SK-N-MC (cell line): Measurements from ENCODE around the gene SH3RF1.

ENCODE experiments used
- DNase-seq: peaks from one replicate; pipeline ENCODE4 v3.0.0-alpha.2; 2011; ENCODE audit warnings: low read depth, low spot score
- H3K27ac ChIP-seq: fragments of 200-600 bp; sonication (generic); 2 replicates; pipeline ENCODE4 v1.5.1; 2016; ENCODE audit warnings: mixed run types
- H3K36me3 ChIP-seq: fragments of 200-600 bp; sonication (generic); 2 replicates; pipeline ENCODE4 v1.6.1; 2017; ENCODE audit warnings: antibody characterized with exemption, low read length, mixed read lengths; ENCODE audit not compliant: insufficient read depth
- H3K4me3 ChIP-seq: fragments of 200-600 bp; sonication (generic); 2 replicates; pipeline ENCODE4 v1.5.1; 2016
- H3K9ac ChIP-seq: fragments of 200-600 bp; sonication (generic); 2 replicates; pipeline ENCODE4 v1.8.0; 2017; ENCODE audit warnings: mixed run types, mixed read lengths; ENCODE audit not compliant: insufficient read length
- H3K9me3 ChIP-seq: fragments of 200-600 bp; sonication (generic); 2 replicates; pipeline ENCODE4 v1.6.1; 2017; ENCODE audit warnings: low read depth, mild to moderate bottlenecking, antibody characterized with exemption, low read length, moderate library complexity, mixed read lengths
- EZH2 ChIP-seq: fragments of 200-600 bp; sonication (generic); IDR thresholded peaks from one replicate; pipeline ENCODE4 v1.6.1; 2017; ENCODE audit warnings: antibody characterized with exemption
- FOXP2 ChIP-seq: optimal IDR thresholded peaks from 2 replicates; pipeline ENCODE3; 2011; ENCODE audit warnings: mild to moderate bottlenecking, moderate library complexity; ENCODE audit not compliant: insufficient read depth; ENCODE audit errors: extremely low read length, control extremely low read depth
- POLR2AphosphoS5 ChIP-seq: IDR thresholded peaks from 2 replicates; pipeline ENCODE4 v1.6.1; 2012; ENCODE audit warnings: mild to moderate bottlenecking, low read depth, low read length, borderline replicate concordance

Gene SH3RF1

DNA sequence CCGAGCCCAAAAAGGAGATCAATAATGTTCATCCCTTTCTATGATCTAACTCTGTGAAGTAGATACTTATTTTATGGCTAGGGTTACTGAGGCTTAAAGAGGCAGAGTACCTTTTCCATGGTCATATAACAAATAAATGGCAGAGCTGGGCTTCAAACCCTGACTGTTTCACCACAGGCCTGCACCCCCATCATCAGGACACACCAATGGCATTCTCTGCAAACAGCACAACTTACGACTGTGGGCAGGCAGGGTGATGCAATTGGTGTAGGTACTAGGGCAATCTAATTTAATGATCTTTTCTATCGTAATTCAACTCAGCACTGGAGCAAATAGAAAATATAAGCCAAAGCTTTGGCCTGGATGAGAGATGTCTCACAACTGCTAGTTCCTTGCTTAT lies 141.9 kb downstream of the SH3RF1 start:
- TF ChIP-seq POLR2AphosphoS5 = no peak
- TF ChIP-seq FOXP2 = no peak
- no peak for TF ChIP-seq EZH2
- H3K9me3 ChIP-seq = no peaks in the 10 kb centered on the region
- DNase-seq = no peak
- H3K36me3 ChIP-seq = no peaks in the 10 kb centered on the region
- H3K4me3 ChIP-seq = no peak overlapping the region
- peak overlapping the region; percentile 18; the same call in 1 of the 2 replicates for H3K27ac ChIP-seq
- H3K9ac ChIP-seq = no peak overlapping the region

DNA sequence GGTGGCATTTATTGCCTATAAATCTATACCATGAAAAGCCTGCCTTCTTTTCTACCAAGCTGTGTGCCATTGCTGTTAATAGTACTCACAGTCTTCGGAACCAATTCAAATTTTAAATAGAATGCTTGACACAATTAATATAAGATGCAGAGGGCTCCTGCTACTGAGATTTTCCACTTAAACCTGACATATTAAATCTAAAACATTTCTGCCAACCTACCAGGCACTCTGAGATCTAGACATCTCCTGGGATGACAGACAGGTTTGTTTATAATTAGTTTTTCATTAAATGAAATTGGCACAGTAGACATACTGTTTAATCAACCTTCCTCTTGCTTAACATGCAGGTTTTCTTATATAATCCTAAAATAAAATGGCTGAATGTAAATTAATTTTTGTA lies 143.4 kb downstream of the SH3RF1 start:
- DNase-seq = no peak
- no peak overlapping the region for H3K9ac ChIP-seq
- no peak overlapping the region for H3K4me3 ChIP-seq
- no peaks in the 10 kb centered on the region for H3K9me3 ChIP-seq
- TF ChIP-seq EZH2 (no peak), FOXP2 (no peak), POLR2AphosphoS5 (no peak)
- no peak overlapping the region for H3K27ac ChIP-seq
- no peaks in the 10 kb centered on the region for H3K36me3 ChIP-seq

DNA sequence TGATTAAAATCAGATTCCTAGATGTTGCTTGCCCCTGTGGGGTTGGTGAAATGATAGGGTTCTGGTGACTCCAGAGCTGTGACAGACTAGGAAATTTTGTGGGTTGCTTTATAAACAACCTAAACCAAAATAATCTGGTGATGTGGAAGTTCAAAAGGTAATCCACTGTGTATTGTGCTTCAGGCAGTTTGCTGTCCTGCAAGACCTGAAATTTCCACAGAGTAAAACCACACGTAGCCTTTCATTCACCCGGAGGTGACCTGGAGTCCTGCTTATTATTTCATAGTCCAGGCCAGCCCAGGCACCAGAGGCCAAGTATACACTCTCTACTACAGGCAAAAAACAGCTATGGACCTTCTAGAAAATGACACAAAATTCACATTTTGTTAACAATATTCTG lies 146.1 kb downstream of the SH3RF1 start:
- no peak for DNase-seq
- Histone ChIP-seq H3K4me3 (no peak overlapping the region), H3K36me3 (no peaks in the 10 kb centered on the region), H3K27ac (no peak overlapping the region), H3K9me3 (no peaks in the 10 kb centered on the region), H3K9ac (no peak overlapping the region)
- no peak for TF ChIP-seq POLR2AphosphoS5
- TF ChIP-seq EZH2 = no peak
- no peak for TF ChIP-seq FOXP2

GRCh38 chr4:169122422-169122821 lies 148.3 kb downstream of the SH3RF1 start:
- Histone ChIP-seq H3K27ac (no peak overlapping the region), H3K9ac (no peak overlapping the region), H3K4me3 (no peak overlapping the region), H3K36me3 (no peaks in the 10 kb centered on the region), H3K9me3 (no peaks in the 10 kb centered on the region)
- TF ChIP-seq POLR2AphosphoS5 (no peak), FOXP2 (no peak), EZH2 (no peak)
- DNase-seq = no peak

DNA sequence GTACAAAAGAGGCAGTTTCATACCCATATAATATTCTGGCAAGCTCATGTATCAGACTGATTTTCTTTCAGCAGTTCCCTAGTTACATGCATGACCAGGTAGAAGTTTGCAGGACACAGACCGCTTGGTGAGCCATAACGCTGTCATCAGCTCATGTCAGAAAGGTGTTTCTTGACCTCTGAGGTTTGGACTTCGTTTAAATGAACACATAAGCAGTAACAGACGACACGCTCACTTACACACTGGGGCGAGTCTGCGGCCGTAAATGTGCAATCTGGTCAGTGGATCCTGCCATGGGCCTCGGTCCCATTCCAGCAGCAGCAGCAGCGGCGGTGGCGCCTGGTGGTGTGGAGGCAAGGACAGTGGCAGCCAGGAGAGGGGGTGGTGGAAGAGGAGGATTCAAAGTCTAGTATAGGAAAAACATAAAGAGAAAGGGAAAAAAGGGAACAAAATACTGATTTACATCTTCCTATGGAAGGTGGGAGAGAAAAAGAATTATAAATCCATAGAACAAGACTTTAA lies 148.8 kb downstream of the SH3RF1 start:
- Histone ChIP-seq H3K4me3 (no peak overlapping the region), H3K9me3 (no peaks in the 10 kb centered on the region), H3K36me3 (0 out of 2 replicates have a peak, but pooled peaks cover 2% of the 10 kb centered on the region), H3K27ac (no peak overlapping the region), H3K9ac (no peak overlapping the region)
- TF ChIP-seq POLR2AphosphoS5 (no peak), FOXP2 (no peak), EZH2 (no peak)
- DNase-seq = no peak

DNA sequence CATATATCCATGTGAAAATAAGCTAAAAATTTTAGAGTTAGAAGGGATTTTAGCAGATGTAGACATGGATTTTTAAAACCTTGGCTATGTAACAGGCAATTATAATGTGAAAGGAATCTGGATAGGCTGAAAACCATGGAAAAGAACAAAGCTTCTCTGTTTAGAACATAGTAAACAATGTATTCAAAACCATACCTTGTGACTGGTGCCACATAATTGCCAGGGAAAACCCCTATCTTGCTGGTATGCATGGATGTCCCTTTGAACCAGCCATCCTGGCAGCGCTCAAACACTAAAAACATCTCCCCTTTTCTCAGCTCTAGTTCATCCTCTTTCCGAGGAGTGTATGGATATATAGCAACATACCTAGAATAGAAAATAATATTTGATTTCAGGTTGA lies 150.1 kb downstream of the SH3RF1 start:
- Histone ChIP-seq H3K9me3 (no peaks in the 10 kb centered on the region), H3K9ac (no peak overlapping the region), H3K27ac (no peak overlapping the region), H3K36me3 (peaks cover 2% of the 10 kb centered on the region; the same call in 1 of the 2 replicates), H3K4me3 (no peak overlapping the region)
- no peak for DNase-seq
- TF ChIP-seq EZH2 (no peak), POLR2AphosphoS5 (no peak), FOXP2 (no peak)

- no peak overlapping the region for H3K9ac ChIP-seq
- no peak for DNase-seq
- TF ChIP-seq FOXP2 = no peak
- no peak for TF ChIP-seq POLR2AphosphoS5
- TF ChIP-seq EZH2 = no peak
- no peaks in the 10 kb centered on the region for H3K9me3 ChIP-seq
- no peak overlapping the region for H3K4me3 ChIP-seq
- H3K36me3 ChIP-seq = peaks cover 2% of the 10 kb centered on the region; the same call in 1 of the 2 replicates
- no peak overlapping the region for H3K27ac ChIP-seq
These were observed 151.2 kb downstream of the SH3RF1 start for GRCh38 chr4:169119536-169119935.

GRCh38 chr4:169117591-169118081 lies 153.1 kb downstream of the SH3RF1 start:
- no peaks in the 10 kb centered on the region for H3K9me3 ChIP-seq
- H3K27ac ChIP-seq = no peak overlapping the region
- H3K36me3 ChIP-seq = peaks cover 2% of the 10 kb centered on the region; the same call in 1 of the 2 replicates
- DNase-seq = no peak
- TF ChIP-seq POLR2AphosphoS5 (no peak), EZH2 (no peak), FOXP2 (no peak)
- no peak overlapping the region for H3K9ac ChIP-seq
- H3K4me3 ChIP-seq = no peak overlapping the region
